Upper lobe of left lung (tissue), 4 donors: Measurements from ENCODE around the gene RGL1.

Experiments used
- CTCF ChIP-seq, 6 experiments: fragments of 450-650 bp in 4 of 6; fragments of 200-600 bp in 2 of 6; sonication (generic) in 2 of 6; IDR thresholded peaks; one replicate each; pipeline ENCODE4 v1.5.1; 2016 to 2019; ENCODE audit warnings: antibody characterized with exemption in 6 of 6
- EP300 ChIP-seq, 4 donors: sonication (generic); formaldehyde crosslinking; IDR thresholded peaks; one replicate each; pipeline ENCODE4 v1.5.1; 2017; ENCODE audit warnings: antibody characterized with exemption in 4 of 4, control low read depth in 2 of 4
- POLR2A ChIP-seq, 4 donors: fragments of 450-650 bp; IDR thresholded peaks; one replicate each; pipeline ENCODE4 v1.5.1; 2016 to 2017; ENCODE audit warnings: antibody characterized with exemption in 4 of 4, mild to moderate bottlenecking in 2 of 4
- POLR2AphosphoS5 ChIP-seq, 2 donors: sonication (generic); formaldehyde crosslinking; IDR thresholded peaks; one replicate each; pipeline ENCODE4 v1.5.1; 2017; ENCODE audit warnings: antibody characterized with exemption in 2 of 2

GRCh38 chr1:183870351-183871077 is 65.6 kb downstream of the RGL1 start:
- TF ChIP-seq EP300 (IDR thresholded peaks at IDR 0.05), result no peak
- no peak for TF ChIP-seq CTCF (IDR thresholded peaks at IDR 0.05)
- no peak for TF ChIP-seq POLR2AphosphoS5 (IDR thresholded peaks at IDR 0.05)
- no peak for TF ChIP-seq POLR2A (IDR thresholded peaks at IDR 0.05)
